ENCODE results near the gene KLHL36. TPM values are rescaled to one million over a fixed set of nuclear protein-coding genes. Genes with fewer than 3 reads are reported as not detected.
A peak's percentile ranks its signal among the peaks of the same experiment; 100 is the strongest.
"Not testable (repeated sequence)": the region's sequence is repeated elsewhere in the genome, so short reads cannot be mapped to it uniquely, and the experiment has no call there.

Gene KLHL36
- total RNA-seq, 1 donor: 63.0 TPM

DNA sequence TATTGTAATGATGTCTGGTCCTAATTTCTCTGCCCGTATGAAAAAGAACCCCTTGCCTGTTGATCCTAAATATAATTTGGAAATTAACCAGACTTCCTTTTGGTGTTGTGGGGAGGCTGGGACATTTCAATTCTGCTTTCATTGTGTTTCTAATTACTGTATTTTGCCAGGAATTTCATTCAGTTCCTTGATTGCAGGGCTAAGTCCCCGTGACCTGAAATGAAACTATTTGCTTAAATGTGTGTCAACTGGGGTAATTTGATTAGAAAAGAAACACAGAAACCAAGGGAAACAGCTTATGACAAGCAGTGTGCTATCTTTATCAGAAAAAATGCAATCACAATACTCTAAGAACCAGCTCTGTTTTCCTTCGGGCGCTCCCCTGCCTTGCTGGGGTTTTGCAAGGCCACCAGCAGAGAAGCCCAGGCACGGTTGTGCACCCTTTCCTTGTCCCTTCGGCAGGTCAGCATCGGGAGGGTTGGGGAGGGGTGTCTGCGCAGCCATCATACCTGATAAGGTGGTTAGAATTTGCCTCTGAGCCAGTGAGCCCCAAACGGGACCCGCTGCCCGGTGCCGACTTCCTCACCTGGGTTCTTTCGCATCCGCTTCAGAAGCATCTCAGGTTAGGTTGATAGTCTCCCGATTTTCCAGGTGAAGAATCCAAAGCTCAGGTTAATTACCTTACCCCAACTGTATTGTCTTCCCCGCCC is 19.4 kb downstream of the KLHL36 start:
- no peak for DNase-seq (ENCODE audit: low read depth in 2 of 3, low spot score in 2 of 3)

DNA sequence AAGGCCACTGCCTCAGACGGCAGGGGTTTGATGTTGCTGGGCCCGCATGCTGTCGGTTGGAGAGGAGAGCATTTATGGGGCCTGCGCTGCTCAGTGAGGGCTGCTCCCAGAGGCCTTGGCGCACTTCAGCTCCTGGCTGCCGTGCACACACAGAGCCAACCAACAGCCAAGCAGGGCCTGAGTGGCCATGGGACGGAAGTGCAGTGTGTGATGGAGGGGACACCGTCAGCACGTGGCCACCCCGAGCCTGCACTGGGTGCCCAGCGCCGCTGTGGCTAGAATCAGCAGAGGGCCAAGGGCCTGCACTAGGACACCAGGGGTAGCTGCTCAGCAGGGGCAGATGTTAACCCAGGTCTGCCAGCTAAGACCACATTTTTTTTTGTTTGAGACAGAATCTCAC is 21.8 kb downstream of the KLHL36 start:
- DNase-seq (ENCODE audit: low read depth in 2 of 3, low spot score in 2 of 3): no peak

DNA sequence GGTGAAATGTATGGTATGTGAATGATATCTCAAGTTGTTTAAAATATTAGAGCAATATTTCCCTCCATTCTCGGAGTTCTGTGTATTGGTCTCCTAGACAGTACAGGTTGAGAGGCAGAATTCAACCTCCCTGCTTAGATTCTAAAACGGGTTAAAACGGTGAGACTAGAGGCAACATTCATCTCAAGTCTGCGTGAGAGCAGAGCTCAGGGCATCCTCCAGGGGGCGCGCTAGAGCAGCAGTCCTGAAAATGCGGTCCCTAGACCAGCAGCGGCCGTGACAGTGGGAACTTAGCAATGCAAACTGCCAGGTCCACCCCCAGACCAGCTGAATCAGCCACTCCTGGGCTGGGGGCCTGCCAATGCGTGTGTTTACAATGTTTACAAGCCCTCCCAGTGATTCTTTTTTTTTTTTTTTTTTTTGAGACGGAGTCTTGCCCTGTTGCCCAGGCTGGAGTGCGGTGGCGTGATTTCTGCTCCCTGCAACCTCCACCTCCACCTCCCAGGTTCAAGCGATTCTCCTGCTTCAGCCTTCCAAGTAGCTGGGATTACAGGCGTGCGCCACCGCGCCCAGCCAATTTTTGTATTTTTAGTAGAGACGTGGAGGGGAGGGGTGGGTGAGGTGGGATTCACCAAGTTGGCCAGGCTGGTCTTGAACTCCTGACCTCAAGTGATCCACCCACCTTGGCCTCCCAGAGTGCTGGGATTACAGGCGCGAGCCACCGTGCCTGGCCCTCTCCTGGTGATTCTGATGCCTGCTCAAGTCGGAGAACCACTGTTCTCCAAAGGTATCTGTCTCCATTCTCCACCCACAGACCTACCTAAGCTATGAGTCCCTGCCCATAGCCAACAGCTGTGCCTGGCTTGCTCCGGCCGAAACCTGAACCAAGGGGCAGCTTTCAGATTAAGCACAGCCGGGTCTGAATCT is 24.2 kb downstream of the KLHL36 start:
- DNase-seq (ENCODE audit: low read depth in 2 of 3, low spot score in 2 of 3): peak; percentile 59 to 83 (median 70)

DNA sequence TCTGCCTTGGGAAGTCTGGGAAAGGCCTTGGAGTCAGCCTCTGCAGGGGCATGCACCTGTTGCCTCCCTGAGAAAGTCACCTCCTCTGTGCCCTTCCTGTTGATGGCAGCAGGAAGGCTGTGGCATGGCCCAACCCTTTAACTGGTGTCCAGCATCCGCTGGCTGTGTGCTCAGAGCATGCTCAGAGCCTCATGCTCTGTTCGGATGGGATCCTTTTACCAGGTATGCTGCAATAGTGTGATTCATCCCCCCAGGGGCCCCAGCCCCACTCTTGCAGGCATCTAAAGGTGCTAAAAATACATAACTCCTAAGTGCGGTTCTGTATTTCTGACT is 24.9 kb downstream of the KLHL36 start:
- no peak for DNase-seq (ENCODE audit: low read depth in 2 of 3, low spot score in 2 of 3)

DNA sequence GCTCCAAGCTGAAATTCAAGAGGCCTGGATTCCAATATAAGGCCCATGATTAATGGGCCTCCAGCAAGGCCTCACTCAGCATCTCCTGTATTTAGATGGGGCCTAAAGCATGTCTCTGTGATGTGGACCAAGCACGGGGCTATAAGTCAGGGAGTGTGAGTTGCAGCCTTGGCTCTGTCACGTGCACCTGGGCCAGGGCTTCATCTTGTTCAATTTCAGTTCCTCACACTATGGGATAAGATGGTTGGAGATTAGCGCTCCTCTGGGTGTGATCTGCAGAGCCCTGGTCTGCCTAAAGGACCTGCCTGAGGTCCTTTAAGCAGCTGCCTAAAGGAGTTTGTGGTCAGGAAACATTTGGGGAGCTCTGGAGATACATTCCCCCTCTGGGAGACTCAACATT is 25.2 kb downstream of the KLHL36 start:
- no peak for DNase-seq (ENCODE audit: low read depth in 2 of 3, low spot score in 2 of 3)

DNA sequence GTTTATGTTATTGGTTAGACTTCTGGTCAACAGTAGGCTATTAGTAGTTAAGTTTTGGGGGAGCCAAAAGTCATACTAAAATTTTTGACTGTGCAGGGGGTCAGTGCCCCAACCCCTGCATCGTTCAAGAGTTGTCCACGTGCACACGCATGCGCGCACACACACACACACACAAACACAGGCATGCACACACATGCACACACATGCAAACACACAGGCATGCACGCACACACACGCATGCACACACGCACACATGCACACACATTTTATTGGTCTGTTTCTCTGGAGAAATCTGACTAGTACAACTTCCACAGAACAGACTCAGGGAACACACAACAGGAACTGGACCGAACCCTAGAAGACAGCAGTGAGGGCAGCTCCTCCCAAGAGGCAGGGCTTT is 27.1 kb downstream of the KLHL36 start:
- DNase-seq (ENCODE audit: low read depth in 2 of 3, low spot score in 2 of 3): no peak

DNA sequence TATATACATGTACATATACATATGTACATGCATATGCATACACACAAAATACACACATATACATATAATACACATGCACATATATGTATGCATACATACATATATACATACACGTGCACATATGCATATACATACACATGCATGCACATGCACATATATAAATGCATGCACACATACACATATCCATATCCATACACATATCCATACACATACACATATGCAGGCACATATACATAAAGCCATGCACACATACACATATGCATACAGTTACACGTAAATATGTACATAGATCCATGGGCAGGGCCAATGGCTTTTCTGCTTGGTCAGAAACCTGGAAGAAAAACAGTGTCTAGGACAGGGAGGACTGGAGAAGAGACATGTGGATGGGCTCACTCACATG is 27.6 kb downstream of the KLHL36 start:
- DNase-seq (ENCODE audit: low read depth in 2 of 3, low spot score in 2 of 3): no peak

DNA sequence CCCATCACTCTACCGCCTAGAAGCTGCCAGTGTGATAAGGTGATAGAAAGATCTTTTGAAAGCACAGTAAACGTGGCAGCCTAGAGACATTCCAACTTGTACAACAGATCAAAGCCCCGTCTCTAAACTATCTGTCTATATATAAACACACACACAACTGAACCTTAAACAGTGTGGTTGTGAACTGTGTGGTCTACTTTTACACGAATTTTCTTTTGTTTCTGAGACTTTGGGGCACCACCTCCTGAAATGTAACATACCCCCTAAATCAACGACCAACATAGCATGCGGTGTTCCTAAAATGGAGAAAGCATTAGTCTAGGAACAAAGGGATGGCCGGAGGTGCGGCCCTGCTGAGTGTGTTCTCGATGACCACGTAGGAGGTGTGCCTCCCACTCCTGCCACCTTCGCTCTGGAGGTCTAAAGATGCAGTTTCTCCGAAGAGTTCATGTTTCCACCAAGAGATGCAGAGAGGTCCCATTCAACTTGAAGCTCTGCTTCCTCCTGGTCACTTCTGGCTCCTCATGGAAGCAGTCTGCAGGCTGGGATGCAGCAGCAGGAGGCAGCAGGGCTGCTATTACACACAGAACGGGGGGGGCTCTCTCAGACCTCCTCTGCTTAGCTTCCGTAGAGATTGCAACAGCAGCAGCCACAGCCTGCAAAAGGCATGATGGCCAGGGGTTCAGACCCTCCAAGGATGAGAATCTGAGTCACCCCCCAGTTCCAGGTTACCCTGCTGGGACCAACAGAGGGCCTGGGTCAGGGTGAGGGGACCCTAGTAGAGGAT is 28.9 kb downstream of the KLHL36 start:
- no peak for DNase-seq (ENCODE audit: low read depth in 2 of 3, low spot score in 2 of 3)

DNA sequence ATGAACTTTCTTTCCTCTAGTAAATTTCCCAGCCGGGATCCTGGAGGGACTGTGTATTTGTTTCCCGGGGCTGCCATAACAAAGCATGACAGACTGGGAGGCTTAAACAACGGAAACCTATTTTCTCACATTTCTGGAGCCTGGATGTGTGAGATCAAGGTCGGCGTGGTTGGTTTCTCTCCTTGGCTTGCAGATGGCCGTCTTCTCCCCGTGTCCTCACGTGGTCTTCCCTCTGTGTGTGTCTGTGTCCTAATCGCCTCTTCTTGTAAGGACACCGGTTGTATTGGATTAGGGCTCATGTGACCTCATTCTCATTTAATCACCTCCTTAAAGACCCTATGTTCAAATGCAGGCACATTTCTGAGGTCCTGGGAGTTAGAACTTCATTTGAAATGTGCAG is 29.5 kb downstream of the KLHL36 start:
- DNase-seq (ENCODE audit: low read depth in 2 of 3, low spot score in 2 of 3): no peak

DNA sequence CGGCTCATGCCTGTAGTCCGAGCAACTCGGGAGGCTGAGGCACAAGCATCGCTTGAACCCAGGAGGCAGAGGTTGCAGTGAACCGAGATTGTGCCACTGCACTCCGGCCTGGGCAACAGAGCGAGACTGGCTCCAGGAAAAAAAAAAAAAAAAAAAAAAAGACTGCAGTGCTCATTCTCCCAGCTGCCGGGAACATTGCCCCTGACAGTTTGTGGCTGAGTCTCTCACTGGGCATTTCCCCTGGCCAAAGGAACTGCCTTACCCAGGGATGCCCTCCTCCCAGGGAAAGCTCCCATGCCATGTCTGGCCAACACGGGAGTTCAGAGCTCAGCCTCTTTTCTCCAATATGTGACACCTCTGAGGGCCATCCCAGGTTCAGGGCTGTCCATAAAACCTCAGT is 30.2 kb downstream of the KLHL36 start:
- no peak for DNase-seq (ENCODE audit: low read depth in 2 of 3, low spot score in 2 of 3)

DNA sequence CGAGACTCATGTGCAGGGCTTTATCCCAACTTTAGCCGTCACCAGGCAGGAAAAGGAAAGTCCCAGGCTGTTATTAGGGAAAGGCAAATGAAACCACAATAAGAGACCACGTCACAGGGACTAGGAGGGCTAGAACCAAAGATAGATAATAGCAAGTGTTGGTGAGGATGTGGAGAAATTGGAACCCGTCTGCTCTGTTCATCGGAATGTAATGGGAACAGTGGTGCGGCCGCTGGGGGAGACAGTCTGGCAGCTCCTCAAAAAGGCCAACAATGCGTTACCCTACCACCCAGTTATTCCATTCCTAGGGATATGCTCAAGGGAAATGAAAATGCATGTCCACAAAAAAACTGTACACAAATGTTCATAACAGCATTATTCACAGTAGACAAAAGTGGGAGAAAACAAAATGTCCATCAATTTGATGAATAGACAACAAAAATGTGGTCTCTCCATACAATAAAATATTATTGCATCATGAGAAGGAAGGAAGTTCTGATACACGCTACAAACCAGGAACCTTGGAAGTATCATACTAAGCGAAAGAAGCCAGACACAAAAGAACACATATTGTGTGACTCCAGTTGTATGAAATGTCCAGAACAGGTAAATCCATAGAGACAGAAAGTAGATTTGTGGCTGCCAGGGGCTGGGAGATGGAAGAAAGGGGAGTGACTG is 32.0 kb downstream of the KLHL36 start:
- DNase-seq (ENCODE audit: low read depth in 2 of 3, low spot score in 2 of 3): no peak

DNA sequence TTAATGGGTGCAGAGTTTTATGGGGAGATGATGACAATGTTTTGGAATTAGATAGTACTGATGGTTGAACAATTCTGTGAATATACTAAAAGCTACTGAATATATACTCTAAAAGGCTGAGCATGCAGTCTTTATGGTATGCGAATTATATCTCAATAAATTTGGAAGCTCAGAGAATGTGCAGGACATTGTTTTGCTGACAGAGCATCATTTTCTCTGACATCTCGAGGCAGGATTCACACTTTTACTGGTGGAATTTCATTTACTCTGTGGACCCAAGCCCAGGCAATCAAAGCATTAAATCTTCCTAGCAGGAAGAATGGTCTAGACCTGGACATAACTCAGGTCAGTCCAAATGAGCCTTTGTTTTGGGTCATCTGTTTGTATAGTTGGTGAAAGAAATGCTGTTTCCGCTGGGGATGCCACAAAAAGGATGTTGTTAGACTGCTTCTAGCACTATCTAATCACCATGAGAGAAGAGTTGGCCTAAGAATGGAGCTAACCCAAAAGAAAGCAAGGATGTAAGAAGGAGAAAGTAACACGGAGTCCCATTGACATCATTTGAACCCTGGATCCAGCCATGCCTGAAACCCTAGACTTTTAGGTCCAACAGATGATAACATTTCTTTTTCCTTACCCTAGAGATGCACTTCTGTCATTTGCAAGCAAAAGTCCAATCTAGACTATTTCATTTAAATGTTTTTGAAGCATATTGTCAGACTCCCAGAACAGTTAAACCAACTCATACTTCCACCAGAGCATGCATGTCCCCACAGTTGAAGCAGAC is 32.7 kb downstream of the KLHL36 start:
- DNase-seq (ENCODE audit: low read depth in 2 of 3, low spot score in 2 of 3): no peak

DNA sequence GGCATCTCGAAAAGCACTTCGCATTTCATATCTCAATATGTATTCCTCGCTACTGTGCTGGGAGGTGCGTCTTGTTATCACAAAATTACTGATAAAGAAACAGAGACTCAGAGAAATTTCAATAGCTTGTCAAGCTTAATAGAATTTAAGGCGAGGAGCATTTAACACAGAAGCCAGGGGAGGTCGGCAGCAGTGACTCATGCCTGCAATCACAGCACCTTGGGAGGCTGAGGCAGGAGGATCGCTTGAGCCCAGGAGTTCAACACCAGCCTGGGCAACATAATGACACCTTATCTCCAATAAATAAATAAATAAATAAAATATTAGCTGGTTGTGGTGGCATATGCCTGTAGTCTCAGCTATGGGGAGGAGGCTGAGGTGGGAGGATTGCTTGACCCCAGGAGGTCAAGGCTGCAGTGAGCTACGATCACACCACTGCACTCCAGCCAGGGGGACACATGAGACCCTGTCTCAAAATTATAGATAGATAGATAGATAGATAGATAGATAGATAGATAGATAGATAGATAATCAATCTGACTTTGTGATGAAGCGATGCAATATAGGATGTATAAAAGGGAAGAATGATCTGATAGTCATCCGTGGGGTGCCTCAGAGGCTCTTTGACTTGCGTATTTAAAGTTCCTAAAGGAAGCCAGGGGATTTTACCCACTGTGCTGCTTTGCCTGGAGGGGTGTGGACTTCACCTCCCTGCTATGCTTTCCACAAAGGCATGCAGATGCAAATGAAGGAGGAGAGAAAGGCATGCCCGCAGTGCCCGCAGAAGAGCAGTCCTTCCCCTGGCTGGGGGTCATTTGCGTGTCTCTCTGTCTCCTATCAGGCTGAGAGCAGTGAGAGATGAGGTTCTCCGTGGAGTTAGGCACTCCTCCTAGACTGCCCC is 35.6 kb downstream of the KLHL36 start:
- no peak for DNase-seq (ENCODE audit: low read depth in 2 of 3, low spot score in 2 of 3)

DNA sequence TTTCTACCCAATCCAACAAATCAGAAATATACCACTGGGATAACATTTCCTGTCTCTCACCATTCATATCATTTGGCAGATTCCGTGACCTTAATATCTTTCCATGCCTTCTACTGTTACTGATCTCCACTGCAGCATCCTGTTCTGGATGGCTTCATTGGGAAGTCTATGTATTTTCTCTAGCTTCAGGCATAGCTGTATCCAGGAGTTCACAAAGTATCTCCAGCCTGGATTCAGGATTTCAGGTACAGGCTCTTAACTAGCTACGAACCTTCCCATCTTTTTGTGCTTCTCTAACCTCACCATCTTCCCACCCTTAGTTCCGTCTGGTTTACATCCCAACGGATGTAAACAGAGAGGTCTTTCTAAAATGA is 36.3 kb downstream of the KLHL36 start:
- no peak for DNase-seq (ENCODE audit: low read depth in 2 of 3, low spot score in 2 of 3)

DNA sequence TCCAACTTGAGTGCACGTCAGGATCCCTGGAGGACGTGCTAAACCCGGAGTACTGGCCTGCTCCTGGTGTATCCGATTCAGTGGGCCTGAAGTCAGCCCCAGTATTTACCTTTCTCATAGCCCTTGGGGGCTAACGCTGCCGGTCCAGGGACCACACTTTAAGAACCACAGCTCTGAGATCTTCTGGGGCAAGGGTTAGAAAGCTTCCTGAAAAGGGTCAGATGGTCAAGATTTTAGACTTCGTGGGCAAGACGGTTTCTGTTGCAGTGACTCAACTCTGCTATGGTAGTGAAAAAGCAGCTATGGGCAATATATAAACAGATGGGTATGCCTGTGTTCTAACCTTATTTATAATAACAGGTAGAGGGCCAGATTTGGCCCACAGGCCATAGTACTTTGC is 36.9 kb downstream of the KLHL36 start:
- DNase-seq (ENCODE audit: low read depth in 2 of 3, low spot score in 2 of 3): no peak

DNA sequence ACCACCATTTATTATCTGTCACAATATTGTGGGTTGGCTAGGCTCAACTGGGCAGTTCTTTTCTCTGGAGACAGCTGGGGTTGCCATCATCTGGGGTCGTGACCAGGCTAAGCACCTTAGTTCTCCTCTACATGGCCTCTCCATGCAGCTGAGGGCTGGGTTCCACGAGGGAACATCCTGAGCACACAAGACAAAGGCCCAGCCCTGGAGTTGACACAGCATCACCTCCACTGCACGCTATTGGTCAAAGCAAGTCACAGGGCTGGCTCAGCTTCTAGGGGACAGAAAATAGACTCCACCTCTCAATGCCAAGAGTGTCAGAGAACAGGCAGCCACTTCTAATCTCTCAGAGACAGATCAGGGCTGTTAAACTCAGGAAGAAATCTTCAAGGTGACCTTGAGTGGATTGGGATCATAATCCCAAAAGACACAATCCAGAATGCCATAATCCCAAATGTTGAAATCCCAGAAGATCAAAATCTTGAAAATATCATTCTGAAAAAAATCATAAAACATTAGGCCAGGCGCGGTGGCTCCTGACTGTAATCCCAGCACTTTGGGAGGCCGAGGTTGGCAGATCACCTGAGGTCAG is 38.5 kb downstream of the KLHL36 start:
- no peak for DNase-seq (ENCODE audit: low read depth in 2 of 3, low spot score in 2 of 3)

DNA sequence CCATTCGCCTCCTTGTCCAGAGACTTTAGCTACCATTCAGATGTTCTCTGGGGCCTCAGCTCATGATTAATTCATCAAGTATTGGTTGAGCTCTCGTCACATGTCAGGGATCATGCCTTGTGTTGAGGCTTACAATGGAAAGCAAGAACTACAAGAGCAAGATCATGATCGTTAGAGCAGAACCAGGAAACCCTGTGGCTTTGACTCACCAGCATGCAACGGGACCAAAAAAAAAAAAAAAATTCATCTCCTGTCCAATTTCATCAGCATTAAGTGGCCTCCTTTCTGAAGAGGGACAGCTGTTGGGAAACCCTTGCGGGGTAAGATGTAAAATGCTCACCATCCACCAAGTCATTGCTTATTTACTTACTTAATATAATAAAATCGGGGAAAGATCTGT is 39.4 kb downstream of the KLHL36 start:
- DNase-seq (ENCODE audit: low read depth in 2 of 3, low spot score in 2 of 3): peak in 2 of 3 donors; percentile 8 to 28

DNA sequence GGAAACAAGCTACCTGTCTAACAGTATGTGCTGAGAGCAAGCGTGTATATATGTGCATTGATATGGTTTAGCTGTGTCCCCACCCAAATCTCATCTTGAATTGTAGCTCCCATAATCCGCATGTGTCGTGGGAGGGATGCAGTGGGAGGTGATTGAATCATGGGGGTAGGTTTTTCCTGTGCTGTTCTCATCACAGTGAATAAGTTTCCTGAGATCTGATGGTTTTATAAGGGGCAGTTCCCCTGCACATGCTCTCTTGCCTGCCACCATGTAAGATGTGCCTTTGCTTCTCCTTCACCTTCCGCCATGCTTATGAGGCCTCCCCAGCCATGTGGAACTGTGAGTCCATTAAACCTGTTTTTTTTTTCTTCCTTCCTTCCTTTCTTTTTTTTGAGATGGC is 39.9 kb downstream of the KLHL36 start:
- not testable (repeated sequence) for DNase-seq (ENCODE audit: low read depth in 2 of 3, low spot score in 2 of 3)

DNA sequence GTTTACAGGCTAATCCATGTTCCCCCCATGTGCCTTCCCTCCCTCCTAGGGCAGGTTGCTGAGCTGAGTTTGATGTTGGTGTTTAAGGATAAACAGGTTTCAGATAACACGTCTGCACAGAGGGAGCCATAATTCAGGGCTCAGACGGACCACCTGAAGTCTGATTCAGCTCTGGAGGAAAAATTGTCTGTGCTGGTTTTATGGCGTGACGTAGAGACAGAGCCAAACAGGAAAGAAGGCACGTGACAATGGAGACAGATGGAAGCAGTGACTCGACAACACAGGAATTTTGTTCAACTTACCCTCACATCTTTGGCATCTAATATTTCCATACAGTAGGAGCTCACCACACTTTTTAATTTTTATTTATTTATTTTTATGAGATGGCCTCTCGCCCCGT is 40.8 kb downstream of the KLHL36 start:
- no peak for DNase-seq (ENCODE audit: low read depth in 2 of 3, low spot score in 2 of 3)

Data from hematopoietic multipotent progenitor cell (in vitro differentiated cells).